GM23338 (cell line): Measurements from ENCODE around the gene BAD.

Source experiments
- CREB1 ChIP-seq: fragments of 250-450 bp; sonication (Bioruptor Pico); IDR thresholded peaks from 2 replicates; pipeline ENCODE4 v1.5.0; 2020; ENCODE audit warnings: low read depth, mild to moderate bottlenecking, moderate library complexity
- CTCF ChIP-seq, 2 experiments: fragments of 200-600 bp in 1 of 2; sonication (generic) in 1 of 2; conservative IDR thresholded peaks; 2 replicates each; pipeline versions ENCODE4 v1.5.1 to v1.6.1; 2016 to 2017; ENCODE audit warnings: antibody characterized with exemption in 2 of 2, low read depth in 2 of 2, mild to moderate bottlenecking in 2 of 2, moderate library complexity in 1 of 2
- ETS1 ChIP-seq: IDR thresholded peaks from 2 replicates; pipeline ENCODE4 v1.6.1; 2016; ENCODE audit warnings: antibody characterized with exemption
- EZH2 ChIP-seq: fragments of 200-600 bp; sonication (generic); IDR thresholded peaks from one replicate; pipeline ENCODE4 v1.8.0; 2017; ENCODE audit warnings: antibody characterized with exemption, mild to moderate bottlenecking, low read depth; ENCODE audit not compliant: unreplicated experiment
- JUNB ChIP-seq: IDR thresholded peaks from one replicate; pipeline ENCODE4 v1.6.1; 2016; ENCODE audit warnings: antibody characterized with exemption; ENCODE audit not compliant: unreplicated experiment
- POLR2AphosphoS5 ChIP-seq: IDR thresholded peaks from 2 replicates; pipeline ENCODE4 v1.6.1; 2016; ENCODE audit warnings: antibody characterized with exemption, low read depth
- REST ChIP-seq: IDR thresholded peaks from one replicate; pipeline ENCODE4 v1.6.1; 2018; ENCODE audit warnings: antibody characterized with exemption; ENCODE audit not compliant: unreplicated experiment
- ZNF114 ChIP-seq: fragments of 250-450 bp; sonication (Bioruptor Pico); IDR thresholded peaks from 2 replicates; pipeline ENCODE4 v1.5.0; 2020; ENCODE audit warnings: mild to moderate bottlenecking, moderate library complexity

- TF ChIP-seq CTCF (conservative IDR thresholded peaks at IDR 0.05; ENCODE audit: low read depth in 2 of 2) (no peak), CREB1 (no peak), EZH2 (no peak), REST (no peak), POLR2AphosphoS5 (no peak), ETS1 (no peak), ZNF114 (CRISPR knock-in tag) (no peak), JUNB (no peak)
Observed at GRCh38 chr11:64266339-64266738, 18.1 kb downstream of the BAD start.
